ENCODE data around the gene HINFP. TPM values are rescaled to one million over a fixed set of nuclear protein-coding genes. Genes with fewer than 3 reads are reported as not detected.

Gene HINFP
- total and polyA plus RNA-seq, 2 of the 8 experiments (the other 6 are each of a cell fraction or from before 2014, with no cell fraction given), result 35.0 to 37.3 TPM

GRCh38 chr11:119084663-119085436 is 36.5 kb upstream of the HINFP start, which contains the start of gene HMBS:
HMBS (plus strand) TSS chr11:119084881; CDS start chr11:119085034, 153 bp downstream.
- peak within 1 kb of the TSS; percentile 2; the same call in 1 of the 2 replicates for H2BK12ac ChIP-seq (ENCODE audit: low read depth, low read length)
- H3K36me3 ChIP-seq (ENCODE audit: control insufficient read depth in 2 of 4, insufficient read depth in 4 of 4, low read length in 3 of 4), result peaks cover 2 to 24% (median 10%) of the 10 kb centered on the region in 4 experiments; a peak in 7 of 8 replicates
- H3K18ac ChIP-seq (ENCODE audit: extremely low read depth, low read length), result peak within 1 kb of the TSS; percentile 92; the same call in 1 of the 2 replicates
- H3K27ac ChIP-seq (ENCODE audit: low read depth, low read length), result peak within 1 kb of the TSS; percentile 98
- FAIRE-seq, result no peak
- no peak within 1 kb of the TSS for H2BK120ac ChIP-seq (replicated peaks; ENCODE audit: low read depth, low read length)
- no peak within 1 kb of the TSS for H2BK20ac ChIP-seq (ENCODE audit: low read length)
- H3K23ac ChIP-seq (ENCODE audit: insufficient read length), result no peak within 1 kb of the TSS
- peak within 1 kb of the TSS; percentile 76 to 92 (median 86) for H3K9ac ChIP-seq (replicated peaks in 1 of 4; ENCODE audit: extremely low read depth in 1 of 4, low read depth in 3 of 4, low read length in 3 of 4)
- peak within 1 kb of the TSS; percentile 82 for H2BK5ac ChIP-seq (ENCODE audit: low read depth, low read length)
- H2AK5ac ChIP-seq (ENCODE audit: low read depth, low read length), result peak within 1 kb of the TSS; percentile 66; the same call in 1 of the 2 replicates
- H2AFZ ChIP-seq (ENCODE audit: low read length), result peak within 1 kb of the TSS; percentile 27; the same call in 1 of the 2 replicates
- ChIA-PET POLR2A (ENCODE audit: partially characterized antibody) (interaction anchor here (0.6 to 9.2 kb wide), 31 partner anchors 11 to 253 kb away, joined by 3 to 141 read pairs (median 4); partner anchors contain the start of genes ABCG4, C2CD2L, HINFP and HYOU1), CTCF (ENCODE audit: partially characterized antibody) (interaction anchor here (0.8 to 2.4 kb wide), 8 partner anchors 15 to 114 kb away, joined by 3 to 7 read pairs (median 4); partner anchors contain the start of genes HINFP and HYOU1)
- peak within 1 kb of the TSS; percentile 89 to 90 for H3K4me2 ChIP-seq (ENCODE audit: insufficient read depth in 1 of 2, low read depth in 2 of 2, low read length in 2 of 2)
- H3K56ac ChIP-seq (replicated peaks; ENCODE audit: insufficient read length, low read depth, low read length), result peak within 1 kb of the TSS; percentile 80
- H3K9me3 ChIP-seq (ENCODE audit: insufficient read depth in 2 of 2, low read depth in 1 of 2, low read length in 1 of 2), result no peaks in the 10 kb centered on the region
- H3K23me2 ChIP-seq (ENCODE audit: low read depth, low read length), result peaks cover 7% of the 10 kb centered on the region; the same call in 1 of the 2 replicates
- peak within 1 kb of the TSS; percentile 94 for H3K4ac ChIP-seq (replicated peaks; ENCODE audit: insufficient read length, low read depth, low read length)
- H4K5ac ChIP-seq (ENCODE audit: insufficient read length, low read depth, low read length), result peak within 1 kb of the TSS; percentile 90
- H3K14ac ChIP-seq (ENCODE audit: insufficient read length), result no peak within 1 kb of the TSS
- peak within 1 kb of the TSS; percentile 88 for H4K8ac ChIP-seq (ENCODE audit: extremely low read depth, insufficient read depth, low read length)
- peaks cover 0 to 5% (median 2%) of the 10 kb centered on the region in 4 experiments; a peak in 2 of 7 replicates for H3K4me1 ChIP-seq (replicated peaks in 1 of 4; ENCODE audit: control insufficient read depth in 3 of 4, insufficient read depth in 4 of 4, low read length in 3 of 4)
- H4K91ac ChIP-seq (replicated peaks; ENCODE audit: insufficient read length, low read length), result peak within 1 kb of the TSS; percentile 80
- WGBS, 2 experiments (ENCODE audit: extremely low coverage in 1 of 2, insufficient coverage in 1 of 2, insufficient read length in 1 of 2, insufficient replicate concordance in 2 of 2, low coverage in 1 of 2, low lambda C conversion rate in 2 of 2, missing lambda C conversion rate in 1 of 2), result 2% methylated on average over 39 of the region's 45 CpGs; no CpG with 5 or more reads in 1 of the 2 experiments
- peak within 1 kb of the TSS; percentile 72; the same call in 1 of the 2 replicates for H2BK15ac ChIP-seq (ENCODE audit: low read length)
- H3K4me3 ChIP-seq (ENCODE audit: extremely low read depth in 1 of 4, insufficient read depth in 2 of 4, low read depth in 3 of 4, low read length in 4 of 4), result peak within 1 kb of the TSS; percentile 78 to 97 (median 86)
- peaks cover 3 to 18% of the 10 kb centered on the region in 2 experiments; a peak in 3 of 4 replicates for H3K79me2 ChIP-seq (ENCODE audit: control insufficient read depth in 1 of 2, insufficient read depth in 2 of 2, low read length in 2 of 2)
- peaks cover 0 to 1% of the 10 kb centered on the region in 2 experiments for H4K20me1 ChIP-seq (replicated peaks in 1 of 2; ENCODE audit: control insufficient read depth in 1 of 2, insufficient read depth in 2 of 2, low read length in 2 of 2)
- H3K79me1 ChIP-seq (ENCODE audit: low read depth, low read length), result peaks cover 9% of the 10 kb centered on the region
- no peaks in the 10 kb centered on the region for H3K27me3 ChIP-seq (replicated peaks in 1 of 4; ENCODE audit: control insufficient read depth in 3 of 4, extremely low read depth in 1 of 4, insufficient read depth in 3 of 4, low read length in 3 of 4)
- DNase-seq (ENCODE audit: low read depth in 1 of 2, low spot score in 2 of 2), result peak; percentile 75 to 97
- TF ChIP-seq SP2 (IDR thresholded peaks at IDR 0.05; ENCODE audit: low read length) (peak; percentile 17; the same call in 1 of the 2 replicates), YY1 (IDR thresholded peaks at IDR 0.05; ENCODE audit: low read depth, low read length) (no peak), POLR2A (IDR thresholded peaks at IDR 0.05; ENCODE audit: control extremely low read depth in 1 of 2, low read depth in 2 of 2, low read length in 2 of 2) (peak; percentile 68 to 95), CREB1 (IDR thresholded peaks at IDR 0.05) (peak; percentile 88), SIN3A (conservative IDR thresholded peaks at IDR 0.05 in 1 of 2, IDR thresholded peaks at IDR 0.05 in 1 of 2; ENCODE audit: low read depth in 1 of 2, low read length in 2 of 2) (peak in 1 of 2 experiments; percentile 78; a peak in 3 of 4 replicates), TEAD4 (IDR thresholded peaks at IDR 0.05; ENCODE audit: low read depth, low read length) (no peak), CEBPB (IDR thresholded peaks at IDR 0.05; ENCODE audit: low read depth, low read length) (peak; percentile 87), SP1 (IDR thresholded peaks at IDR 0.05; ENCODE audit: low read depth, low read length) (peak; percentile 85), KDM5A (IDR thresholded peaks at IDR 0.05; ENCODE audit: low read length) (0 out of 2 replicates have a peak, but pooled peaks have one; percentile 18), JUND (IDR thresholded peaks at IDR 0.05; ENCODE audit: low read length) (0 out of 2 replicates have a peak, but pooled peaks have one; percentile 26), TAF1 (IDR thresholded peaks at IDR 0.05; ENCODE audit: low read depth, low read length) (peak; percentile 84), ASH2L (IDR thresholded peaks at IDR 0.05; ENCODE audit: low read length) (peak; percentile 80)

Measured in H1 (cell line).